Body of pancreas (tissue), 4 donors: ENCODE results near the gene G6PD. TPM values are rescaled to one million over a fixed set of nuclear protein-coding genes. Genes with fewer than 3 reads are reported as not detected.

Source experiments
- ATAC-seq: fragments of 150-250 bp; one replicate; pipeline ENCODE4 v1.9.1; 2016
- DNase-seq, 4 donors: peaks; one replicate each; pipeline ENCODE4 v3.0.0-alpha.2; 2019
- H3K27ac ChIP-seq, 4 donors: fragments of 200-600 bp; sonication (generic); 1 replicate in 3 of 4; 2 replicates in 1 of 4; pipeline versions ENCODE4 v1.5.1 to v1.6.1; 2016 to 2019; ENCODE audit warnings: mild to moderate bottlenecking in 1 of 4, mixed read lengths in 1 of 4, moderate library complexity in 1 of 4
- H3K27me3 ChIP-seq, 2 donors: fragments of 200-600 bp; sonication (generic); one replicate each; pipeline ENCODE4 v1.6.0; 2016; ENCODE audit warnings: mild to moderate bottlenecking in 1 of 2
- H3K36me3 ChIP-seq, 2 donors: fragments of 200-600 bp; sonication (generic); replicated peaks in 1 of 2; 2 replicates each; pipeline ENCODE4 v1.5.1; 2016; ENCODE audit warnings: low read depth in 2 of 2; ENCODE audit not compliant: insufficient read depth in 1 of 2
- H3K4me1 ChIP-seq: fragments of 200-600 bp; sonication (generic); one replicate; pipeline ENCODE4 v1.6.0; 2016
- H3K4me3 ChIP-seq, 2 donors: fragments of 200-600 bp; sonication (generic); 1 replicate in 1 of 2; 2 replicates in 1 of 2; pipeline ENCODE4 v1.5.1; 2016 to 2019
- H3K9me3 ChIP-seq, 3 donors: fragments of 200-600 bp; sonication (generic); 1 replicate in 2 of 3; 2 replicates in 1 of 3; pipeline ENCODE4 v1.5.1; 2016
- POLR2A ChIP-seq, 3 donors: fragments of 450-650 bp; IDR thresholded peaks; one replicate each; pipeline ENCODE4 v1.6.1; 2016; ENCODE audit warnings: antibody characterized with exemption in 3 of 3, mild to moderate bottlenecking in 2 of 3
- WGBS, 2 donors: methylation state at CpG; one replicate each; pipeline ENCODE4 v1.1.5; 2017; 5-methylcytosine and 5-hydroxymethylcytosine counted together
- intact Hi-C: fragments of 100-400 bp; cut with DNase I; formaldehyde crosslinking; loops from one replicate; pipeline ENCODE4 v1.15.1; 2023
- total RNA-seq, 2 donors: library from RNA; depleted of rRNA; stranded (reverse); fragments of >200 nt; gene quantifications; one replicate each; pipeline ENCODE4 v1.1.0, GENCODE V29; 2016
- TF ChIP-seq, protein P1 (sequence below), 7 experiments: fragments of 450-650 bp in 4 of 7; fragments of 200-600 bp in 3 of 7; sonication (generic) in 3 of 7; IDR thresholded peaks; one replicate each; pipeline ENCODE4 v1.5.1; 2016 to 2019; ENCODE audit warnings: antibody characterized with exemption in 7 of 7

G6PD gene
- total RNA-seq, 2 donors from 2014 or later = 7.6 to 16.1 TPM

DNA sequence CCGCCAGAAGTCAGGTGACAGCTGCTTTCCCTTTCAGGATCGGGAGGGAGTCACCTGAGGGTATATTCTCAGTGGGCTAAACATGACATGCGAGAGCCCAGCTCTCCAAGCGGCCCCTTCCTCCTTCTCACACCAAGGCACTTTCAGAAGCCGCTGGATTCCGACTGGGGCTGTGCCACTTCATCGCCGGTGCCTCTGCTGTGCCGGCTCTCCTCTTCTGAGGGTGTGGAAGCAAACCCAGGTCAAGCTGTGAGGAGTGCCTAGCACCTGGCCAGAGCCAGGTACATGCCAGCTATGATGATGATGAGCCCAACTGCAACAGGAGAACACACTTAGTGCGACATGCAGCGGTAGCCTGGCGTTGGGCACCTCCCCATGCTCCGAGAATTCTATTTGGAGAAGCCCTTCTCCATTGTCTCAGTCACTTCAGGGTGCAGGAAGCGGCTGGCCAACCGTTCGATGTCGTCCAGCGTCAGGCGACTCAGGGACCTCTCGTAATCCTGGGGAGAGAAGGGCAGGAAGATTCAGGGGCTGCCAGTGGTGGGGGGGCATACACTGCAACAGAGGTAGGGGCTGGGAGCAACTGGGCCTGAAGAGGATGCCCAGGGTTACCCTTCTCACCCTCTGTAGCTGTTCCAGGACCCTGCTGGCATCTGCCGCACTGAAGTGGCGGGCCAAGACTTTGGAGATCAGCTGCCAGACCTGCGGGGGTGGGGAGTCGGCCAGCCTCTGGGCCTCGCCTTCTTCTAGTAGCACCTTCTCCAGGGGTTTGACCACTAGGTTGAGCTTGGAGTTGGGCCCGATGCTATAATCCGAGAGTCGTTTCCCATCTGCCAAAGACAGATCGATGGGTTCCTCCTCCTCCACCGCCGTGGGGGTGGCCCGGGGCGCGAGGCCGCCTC lies 61.2 kb downstream of the G6PD start:
- Histone ChIP-seq H3K9me3 (no peaks in the 10 kb centered on the region), H3K27me3 (no peaks in the 10 kb centered on the region), H3K4me3 (peak overlapping the region; percentile 7 to 32), H3K27ac (peak overlapping the region; percentile 80 to 89 (median 84)), H3K36me3 (no peaks in the 10 kb centered on the region), H3K4me1 (peaks cover 50% of the 10 kb centered on the region)
- ATAC-seq = no peak
- DNase-seq = peak in 3 of 4 donors; percentile 21 to 38 (median 33)
- WGBS, 2 donors = 52% methylated on average over 19 of the region's 35 CpGs; no CpG with 5 or more reads in 1 of the 2 donors
- intact Hi-C loops = no loop called here
- TF ChIP-seq POLR2A (IDR thresholded peaks at IDR 0.05) = no peak
- TF ChIP-seq, protein P1, sequence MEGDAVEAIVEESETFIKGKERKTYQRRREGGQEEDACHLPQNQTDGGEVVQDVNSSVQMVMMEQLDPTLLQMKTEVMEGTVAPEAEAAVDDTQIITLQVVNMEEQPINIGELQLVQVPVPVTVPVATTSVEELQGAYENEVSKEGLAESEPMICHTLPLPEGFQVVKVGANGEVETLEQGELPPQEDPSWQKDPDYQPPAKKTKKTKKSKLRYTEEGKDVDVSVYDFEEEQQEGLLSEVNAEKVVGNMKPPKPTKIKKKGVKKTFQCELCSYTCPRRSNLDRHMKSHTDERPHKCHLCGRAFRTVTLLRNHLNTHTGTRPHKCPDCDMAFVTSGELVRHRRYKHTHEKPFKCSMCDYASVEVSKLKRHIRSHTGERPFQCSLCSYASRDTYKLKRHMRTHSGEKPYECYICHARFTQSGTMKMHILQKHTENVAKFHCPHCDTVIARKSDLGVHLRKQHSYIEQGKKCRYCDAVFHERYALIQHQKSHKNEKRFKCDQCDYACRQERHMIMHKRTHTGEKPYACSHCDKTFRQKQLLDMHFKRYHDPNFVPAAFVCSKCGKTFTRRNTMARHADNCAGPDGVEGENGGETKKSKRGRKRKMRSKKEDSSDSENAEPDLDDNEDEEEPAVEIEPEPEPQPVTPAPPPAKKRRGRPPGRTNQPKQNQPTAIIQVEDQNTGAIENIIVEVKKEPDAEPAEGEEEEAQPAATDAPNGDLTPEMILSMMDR (IDR thresholded peaks at IDR 0.05) = no peak

DNA sequence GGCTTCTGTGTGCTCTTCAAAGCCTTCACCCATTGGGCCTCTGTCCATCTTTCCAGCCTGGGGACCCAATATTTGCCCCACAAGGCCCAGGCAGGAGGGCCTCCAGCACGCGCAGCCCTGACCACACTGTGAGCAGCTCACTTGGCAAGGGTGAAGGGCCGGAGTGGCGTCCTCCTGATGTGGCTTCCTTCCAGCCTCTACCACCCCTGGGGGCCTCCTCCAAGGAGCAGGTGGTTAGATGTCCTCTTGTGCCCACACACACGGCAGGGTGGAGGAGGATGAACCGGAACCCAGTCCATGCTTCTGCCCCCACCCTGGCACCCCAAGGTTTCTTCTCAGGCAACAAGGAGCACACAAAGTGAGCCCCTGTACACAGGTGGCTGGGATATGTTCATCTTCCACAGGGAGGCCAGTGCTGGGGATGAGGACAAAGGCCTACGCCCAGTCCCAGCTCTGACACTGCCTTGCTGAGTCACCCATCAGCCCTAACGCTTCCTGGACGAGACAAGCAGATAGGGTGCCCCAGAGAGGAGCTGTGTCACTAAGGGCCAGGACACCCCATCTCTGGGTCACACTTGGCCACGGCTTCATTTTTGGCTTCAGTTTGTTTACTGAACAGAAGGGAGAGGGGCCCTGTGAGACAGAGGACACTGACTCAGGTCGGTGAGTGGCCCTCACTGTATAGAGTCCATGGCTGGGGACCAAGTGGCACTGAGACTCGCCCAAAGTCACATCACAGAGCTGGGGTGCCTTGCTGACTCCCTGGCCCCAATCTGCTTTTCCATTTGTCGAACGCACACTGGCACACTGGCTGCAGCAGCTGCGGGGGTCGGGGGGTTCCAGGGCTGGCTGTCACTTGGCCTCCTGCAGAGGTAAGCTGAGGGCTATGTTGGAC lies 62.1 kb downstream of the G6PD start:
- DNase-seq (no peak), ATAC-seq (no peak)
- no peak overlapping the region for H3K4me3 ChIP-seq
- intact Hi-C loops = no loop called here
- TF ChIP-seq, protein P1 (IDR thresholded peaks at IDR 0.05) = no peak
- TF ChIP-seq POLR2A (IDR thresholded peaks at IDR 0.05) = no peak
- H3K4me1 ChIP-seq = peaks cover 47% of the 10 kb centered on the region
- H3K36me3 ChIP-seq = no peaks in the 10 kb centered on the region
- 76% methylated on average over 8 of the region's 16 CpGs; no CpG with 5 or more reads in 1 of the 2 donors for WGBS, 2 donors
- H3K9me3 ChIP-seq = no peaks in the 10 kb centered on the region
- H3K27me3 ChIP-seq = no peaks in the 10 kb centered on the region
- H3K27ac ChIP-seq = no peak overlapping the region

DNA sequence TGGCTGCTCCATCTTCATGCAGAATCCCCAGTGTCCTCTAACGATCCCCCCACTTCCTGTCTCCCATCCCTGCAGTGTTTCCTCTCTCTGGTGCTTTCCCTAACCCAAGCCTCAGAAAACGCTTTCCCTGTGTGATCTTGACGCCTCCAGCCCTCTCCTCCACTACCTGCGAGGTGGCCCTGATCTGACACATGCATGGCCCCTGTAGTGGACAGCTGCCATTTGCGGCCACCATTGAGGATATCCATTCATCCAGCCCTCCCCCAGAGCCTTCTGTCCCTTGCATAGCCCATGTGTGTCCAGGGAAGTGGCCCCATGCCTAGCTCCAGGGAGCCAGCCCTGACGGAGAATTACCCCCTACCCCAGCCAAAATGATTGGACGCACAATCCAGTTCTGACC lies 63.3 kb downstream of the G6PD start:
- ATAC-seq (no peak), DNase-seq (no peak)
- intact Hi-C loops = no loop called here
- H3K9me3 ChIP-seq = no peaks in the 10 kb centered on the region
- WGBS, 2 donors = 68 to 81% methylated on average over 4 to 7 of the region's 7 CpGs
- H3K4me3 ChIP-seq = no peak overlapping the region
- peaks cover 39% of the 10 kb centered on the region for H3K4me1 ChIP-seq
- no peak for TF ChIP-seq POLR2A (IDR thresholded peaks at IDR 0.05)
- TF ChIP-seq, protein P1 (IDR thresholded peaks at IDR 0.05) = no peak
- no peak overlapping the region for H3K27ac ChIP-seq
- no peaks in the 10 kb centered on the region for H3K36me3 ChIP-seq
- no peaks in the 10 kb centered on the region for H3K27me3 ChIP-seq

DNA sequence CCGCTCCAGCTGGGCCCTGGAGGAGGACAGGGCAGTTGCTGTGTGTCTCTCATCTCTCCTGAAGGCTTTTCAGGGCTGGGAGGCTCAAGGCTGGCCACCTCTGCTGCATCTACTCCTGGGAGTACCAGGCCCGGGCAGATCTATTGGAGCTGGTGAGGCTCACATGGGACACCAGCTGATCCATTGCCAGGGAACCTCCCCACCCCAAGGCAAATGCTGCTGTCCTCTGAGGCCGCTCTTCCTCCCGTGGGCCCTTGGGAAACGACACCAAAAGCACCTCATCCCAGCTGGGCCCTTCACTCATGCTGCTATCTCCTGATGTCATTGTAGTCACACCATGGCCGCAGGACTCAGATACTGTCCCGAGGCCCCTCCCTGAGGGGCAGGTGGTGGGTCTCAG lies 63.9 kb downstream of the G6PD start:
- H3K27ac ChIP-seq = no peak overlapping the region
- no peak for TF ChIP-seq POLR2A (IDR thresholded peaks at IDR 0.05)
- H3K27me3 ChIP-seq = no peaks in the 10 kb centered on the region
- ATAC-seq = no peak
- H3K36me3 ChIP-seq = no peaks in the 10 kb centered on the region
- intact Hi-C loops = no loop called here
- WGBS, 2 donors = 64% methylated on average over 7 of the region's 7 CpGs; no CpG with 5 or more reads in 1 of the 2 donors
- no peak overlapping the region for H3K4me3 ChIP-seq
- peaks cover 38% of the 10 kb centered on the region for H3K4me1 ChIP-seq
- H3K9me3 ChIP-seq = no peaks in the 10 kb centered on the region
- DNase-seq = no peak
